ENCODE measurements around the gene PPP1R3D.

Gene PPP1R3D

DNA sequence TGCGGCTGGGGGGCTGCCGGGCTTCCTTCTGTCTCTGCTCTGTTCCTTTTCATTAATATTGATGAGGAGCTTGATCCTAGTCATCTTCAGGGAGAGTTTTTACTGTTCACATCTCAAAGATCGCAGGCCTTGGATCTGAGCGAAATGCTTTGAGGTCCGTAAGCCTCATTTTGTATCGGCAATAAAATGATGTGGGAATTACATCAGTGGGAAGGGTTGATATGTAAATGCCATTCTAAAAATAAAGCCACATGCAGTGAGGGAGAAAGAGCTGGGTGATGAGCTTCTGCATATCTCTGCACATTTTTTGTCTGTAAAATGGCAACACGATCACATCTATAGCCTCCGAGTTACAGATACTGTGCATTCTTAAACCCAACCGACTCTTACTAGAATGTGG is 43.0 kb upstream of the PPP1R3D start:
- no peak for DNase-seq (ENCODE audit: low read depth)
- TF ChIP-seq, protein P1, sequence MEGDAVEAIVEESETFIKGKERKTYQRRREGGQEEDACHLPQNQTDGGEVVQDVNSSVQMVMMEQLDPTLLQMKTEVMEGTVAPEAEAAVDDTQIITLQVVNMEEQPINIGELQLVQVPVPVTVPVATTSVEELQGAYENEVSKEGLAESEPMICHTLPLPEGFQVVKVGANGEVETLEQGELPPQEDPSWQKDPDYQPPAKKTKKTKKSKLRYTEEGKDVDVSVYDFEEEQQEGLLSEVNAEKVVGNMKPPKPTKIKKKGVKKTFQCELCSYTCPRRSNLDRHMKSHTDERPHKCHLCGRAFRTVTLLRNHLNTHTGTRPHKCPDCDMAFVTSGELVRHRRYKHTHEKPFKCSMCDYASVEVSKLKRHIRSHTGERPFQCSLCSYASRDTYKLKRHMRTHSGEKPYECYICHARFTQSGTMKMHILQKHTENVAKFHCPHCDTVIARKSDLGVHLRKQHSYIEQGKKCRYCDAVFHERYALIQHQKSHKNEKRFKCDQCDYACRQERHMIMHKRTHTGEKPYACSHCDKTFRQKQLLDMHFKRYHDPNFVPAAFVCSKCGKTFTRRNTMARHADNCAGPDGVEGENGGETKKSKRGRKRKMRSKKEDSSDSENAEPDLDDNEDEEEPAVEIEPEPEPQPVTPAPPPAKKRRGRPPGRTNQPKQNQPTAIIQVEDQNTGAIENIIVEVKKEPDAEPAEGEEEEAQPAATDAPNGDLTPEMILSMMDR (conservative IDR thresholded peaks at IDR 0.05; ENCODE audit: control insufficient read depth, insufficient read depth, low read depth, low read length) = no peak
- H3K4me3 ChIP-seq (ENCODE audit: control insufficient read depth, low read depth, low read length) = no peak overlapping the region

DNA sequence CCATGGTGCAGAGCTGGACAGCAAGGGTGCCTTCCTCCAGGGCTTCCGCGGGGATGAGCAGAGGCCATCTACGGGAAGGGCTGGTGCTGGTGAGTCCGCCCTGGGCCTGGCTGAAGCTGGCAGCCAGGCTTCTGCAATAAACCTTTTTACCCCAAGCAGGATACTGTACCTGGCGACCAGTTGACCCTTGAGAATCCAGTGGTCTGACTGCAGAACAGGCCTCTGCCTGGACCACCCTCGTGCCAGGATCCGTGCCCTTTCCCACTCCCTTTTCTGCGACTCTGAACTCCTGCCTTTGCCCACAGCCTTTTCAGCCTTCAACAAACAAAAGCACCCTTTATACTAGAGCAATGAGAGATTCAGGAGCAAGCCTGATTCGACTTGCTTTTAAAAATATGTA is 37.0 kb upstream of the PPP1R3D start:
- DNase-seq (ENCODE audit: low read depth) = no peak
- TF ChIP-seq, protein P1 (conservative IDR thresholded peaks at IDR 0.05; ENCODE audit: control insufficient read depth, insufficient read depth, low read depth, low read length) = no peak
- no peak overlapping the region for H3K4me3 ChIP-seq (ENCODE audit: control insufficient read depth, low read depth, low read length)

DNA sequence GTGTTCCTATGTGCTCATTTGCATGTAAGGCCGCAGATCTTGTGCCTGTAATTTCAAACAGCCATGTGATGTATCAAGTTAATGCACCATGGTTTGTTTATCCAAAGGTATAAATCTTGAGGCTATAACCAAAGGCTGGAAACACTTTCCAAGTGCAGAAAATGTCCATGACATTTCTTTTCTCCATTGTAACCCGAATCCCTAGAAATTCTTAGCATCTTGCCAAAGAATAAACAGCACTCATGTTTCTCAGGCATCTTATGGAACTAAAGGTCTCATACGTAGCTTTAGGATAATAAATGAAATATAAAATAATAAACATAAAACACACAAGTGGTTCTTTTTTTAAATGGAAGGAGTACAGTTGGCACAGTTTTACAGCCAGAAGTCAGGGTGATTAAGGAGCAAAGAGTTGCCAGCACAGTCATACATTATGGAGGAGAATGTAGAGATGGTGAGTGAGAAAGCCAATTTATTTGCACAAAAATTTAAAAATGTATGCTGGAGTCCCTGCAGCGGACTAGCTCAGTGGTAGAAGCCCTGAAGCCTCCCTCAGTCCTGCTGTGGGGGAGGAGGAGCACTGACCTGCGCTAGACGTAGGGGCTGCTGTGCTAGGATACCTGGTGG is 36.2 kb upstream of the PPP1R3D start:
- no peak for DNase-seq (ENCODE audit: low read depth)
- no peak overlapping the region for H3K4me3 ChIP-seq (ENCODE audit: control insufficient read depth, low read depth, low read length)
- TF ChIP-seq, protein P1 (conservative IDR thresholded peaks at IDR 0.05; ENCODE audit: control insufficient read depth, insufficient read depth, low read depth, low read length) = no peak

DNA sequence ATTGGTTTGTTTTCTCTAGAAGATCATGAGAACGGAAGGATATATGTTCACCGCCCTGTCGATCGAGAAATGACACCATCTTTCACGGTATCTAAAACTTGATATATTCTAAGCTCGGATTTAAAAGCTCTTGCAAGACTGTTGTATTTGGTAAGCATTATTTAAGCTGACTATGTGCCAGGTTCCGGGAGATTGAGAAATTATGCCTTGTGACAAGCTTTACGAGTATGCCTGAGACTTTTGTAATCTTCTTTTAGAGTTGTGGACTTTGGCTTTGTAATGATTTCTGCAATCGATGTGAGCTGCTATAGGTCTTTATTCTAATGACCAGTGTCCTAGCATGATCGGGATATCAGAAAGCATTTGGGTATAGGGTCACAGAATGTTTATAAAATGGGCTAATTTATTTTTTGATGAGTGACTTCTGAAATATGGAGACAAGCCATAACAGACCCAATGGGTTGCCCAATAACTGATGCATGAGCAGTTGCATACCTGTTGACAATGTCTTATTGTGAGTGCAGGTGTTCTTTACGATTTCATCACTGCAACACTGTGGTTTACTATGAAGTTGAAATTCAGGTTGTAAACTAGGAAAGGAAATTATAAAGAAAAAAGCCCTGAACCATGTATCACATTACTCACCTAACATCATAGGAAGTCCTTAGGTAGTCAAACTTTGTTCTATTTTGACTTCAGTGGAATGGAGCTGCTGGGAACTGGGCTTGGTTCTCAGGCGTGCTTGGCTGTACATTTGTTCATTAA is 32.1 kb upstream of the PPP1R3D start:
- H3K4me3 ChIP-seq (ENCODE audit: control insufficient read depth, low read depth, low read length) = no peak overlapping the region
- no peak for DNase-seq (ENCODE audit: low read depth)
- TF ChIP-seq, protein P1 (conservative IDR thresholded peaks at IDR 0.05; ENCODE audit: control insufficient read depth, insufficient read depth, low read depth, low read length) = no peak

DNA sequence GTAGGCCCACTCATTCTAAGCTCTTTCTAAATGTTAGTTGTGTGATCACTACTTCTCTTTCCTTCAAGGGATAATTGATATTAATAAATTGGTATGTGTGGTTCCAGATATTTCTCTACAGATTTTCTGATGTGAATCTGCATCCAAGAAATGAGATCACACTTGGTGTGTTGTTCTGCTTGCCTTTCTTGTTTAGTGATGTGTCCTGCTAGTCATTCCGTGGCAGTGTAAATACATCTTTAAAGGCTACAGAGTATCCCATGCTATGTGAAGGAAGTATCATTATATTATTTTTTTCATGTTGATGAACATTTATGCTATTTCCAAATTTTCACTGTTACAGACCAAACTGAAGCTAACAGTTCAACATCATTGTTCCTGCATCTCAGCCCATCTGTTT is 31.3 kb upstream of the PPP1R3D start:
- H3K4me3 ChIP-seq (ENCODE audit: control insufficient read depth, low read depth, low read length) = no peak overlapping the region
- TF ChIP-seq, protein P1 (conservative IDR thresholded peaks at IDR 0.05; ENCODE audit: control insufficient read depth, insufficient read depth, low read depth, low read length) = no peak
- no peak for DNase-seq (ENCODE audit: low read depth)

DNA sequence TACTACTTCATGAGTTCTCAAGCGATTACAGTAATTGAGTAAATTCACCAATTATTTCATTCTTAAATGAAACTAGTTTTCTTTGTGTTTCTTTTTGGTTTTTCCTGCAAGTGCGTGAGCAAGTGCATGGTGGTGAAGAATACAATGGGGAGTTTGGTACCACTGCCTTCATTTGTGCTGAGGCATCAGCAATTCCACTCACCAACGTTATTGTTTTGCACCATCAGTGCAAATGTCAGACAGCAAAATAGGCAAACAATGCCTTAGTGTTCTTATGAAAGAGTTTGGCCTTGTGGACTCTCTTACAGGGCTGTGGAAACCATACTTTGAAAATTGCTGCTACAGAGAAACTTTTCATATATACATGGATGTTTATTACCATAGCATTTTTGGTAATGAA is 26.3 kb upstream of the PPP1R3D start:
- no peak for DNase-seq (ENCODE audit: low read depth)
- TF ChIP-seq, protein P1 (conservative IDR thresholded peaks at IDR 0.05; ENCODE audit: control insufficient read depth, insufficient read depth, low read depth, low read length) = no peak
- no peak overlapping the region for H3K4me3 ChIP-seq (ENCODE audit: control insufficient read depth, low read depth, low read length)
